HG02571 (cell line): Measurements from ENCODE around the gene CRTC3.
"Not testable (repeated sequence)": the region's sequence is repeated elsewhere in the genome, so short reads cannot be mapped to it uniquely, and the experiment has no call there.

Source experiments
- ATAC-seq: cut with Tn5 transposase; IDR thresholded peaks from one replicate; pipeline ENCODE4 v1.9.1; 2021; ENCODE audit warnings: mild to moderate bottlenecking, moderate library complexity; ENCODE audit not compliant: unreplicated experiment

CRTC3 gene, protein sequence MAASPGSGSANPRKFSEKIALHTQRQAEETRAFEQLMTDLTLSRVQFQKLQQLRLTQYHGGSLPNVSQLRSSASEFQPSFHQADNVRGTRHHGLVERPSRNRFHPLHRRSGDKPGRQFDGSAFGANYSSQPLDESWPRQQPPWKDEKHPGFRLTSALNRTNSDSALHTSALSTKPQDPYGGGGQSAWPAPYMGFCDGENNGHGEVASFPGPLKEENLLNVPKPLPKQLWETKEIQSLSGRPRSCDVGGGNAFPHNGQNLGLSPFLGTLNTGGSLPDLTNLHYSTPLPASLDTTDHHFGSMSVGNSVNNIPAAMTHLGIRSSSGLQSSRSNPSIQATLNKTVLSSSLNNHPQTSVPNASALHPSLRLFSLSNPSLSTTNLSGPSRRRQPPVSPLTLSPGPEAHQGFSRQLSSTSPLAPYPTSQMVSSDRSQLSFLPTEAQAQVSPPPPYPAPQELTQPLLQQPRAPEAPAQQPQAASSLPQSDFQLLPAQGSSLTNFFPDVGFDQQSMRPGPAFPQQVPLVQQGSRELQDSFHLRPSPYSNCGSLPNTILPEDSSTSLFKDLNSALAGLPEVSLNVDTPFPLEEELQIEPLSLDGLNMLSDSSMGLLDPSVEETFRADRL

DNA sequence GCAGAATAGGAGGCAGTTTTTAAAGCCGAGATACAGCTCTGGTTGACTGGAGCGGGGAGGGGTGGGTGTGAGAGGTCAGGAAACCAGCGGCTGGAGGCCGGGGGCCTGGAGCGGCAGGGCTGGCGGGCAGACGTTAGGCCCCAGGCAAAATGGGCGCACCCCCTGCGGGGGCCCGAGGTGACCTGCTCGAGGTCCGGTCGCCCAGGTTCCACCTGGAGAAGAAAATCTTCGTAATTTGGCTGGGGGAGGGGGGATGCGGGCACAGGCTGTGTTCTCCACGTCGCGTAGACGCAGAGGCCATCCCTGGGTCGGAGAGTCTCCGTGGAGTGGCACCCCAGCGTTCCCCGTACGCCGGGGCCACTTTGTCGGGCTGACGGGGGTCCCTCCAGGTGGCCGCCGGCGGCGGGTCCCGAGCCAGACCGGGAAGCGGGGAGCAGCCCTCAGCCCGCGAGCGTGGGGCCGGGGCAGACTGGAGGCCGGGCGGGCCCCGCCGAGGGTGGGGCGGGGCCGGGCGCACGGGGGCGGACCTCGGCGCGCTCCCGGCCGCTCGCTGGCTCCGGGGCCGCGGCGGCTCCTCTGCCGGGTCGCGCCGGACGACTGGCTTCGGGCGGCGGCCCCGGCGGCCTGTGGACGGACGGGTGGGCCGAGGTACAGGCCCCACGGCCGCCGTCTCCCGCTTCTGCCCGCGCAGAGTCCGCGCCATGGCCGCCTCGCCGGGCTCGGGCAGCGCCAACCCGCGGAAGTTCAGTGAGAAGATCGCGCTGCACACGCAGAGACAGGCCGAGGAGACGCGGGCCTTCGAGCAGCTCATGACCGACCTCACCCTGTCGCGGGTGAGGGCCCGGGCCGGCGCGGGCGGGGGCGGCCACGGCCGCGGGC, at the start of gene CRTC3:
Gene CRTC3 (plus strand): TSS at position 553 of the 879 bp plus-strand sequence. CDS start 149 bp downstream, at position 702.
- ATAC-seq: peak; percentile 72

DNA sequence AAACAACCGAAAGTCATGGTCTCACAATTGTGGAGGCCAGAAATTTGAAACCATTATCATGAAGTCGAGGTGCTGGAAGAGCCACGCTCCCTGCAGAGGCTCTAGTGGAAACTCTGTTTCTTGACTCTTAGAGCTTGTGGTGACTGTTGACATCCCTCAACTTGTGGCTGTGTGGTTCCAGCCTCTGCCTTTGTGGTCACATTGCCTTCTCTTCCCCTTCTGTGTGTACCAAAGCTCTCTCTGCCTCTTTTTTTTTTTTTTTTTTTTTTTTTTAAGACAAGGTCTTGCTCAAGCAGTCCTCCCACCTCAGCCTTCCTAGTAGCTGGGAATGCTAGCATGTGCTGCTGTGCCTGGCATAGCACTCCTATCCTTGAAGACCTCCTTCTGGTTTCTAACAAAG, 48.7 kb upstream of the CRTC3 start:
- ATAC-seq: no peak

DNA sequence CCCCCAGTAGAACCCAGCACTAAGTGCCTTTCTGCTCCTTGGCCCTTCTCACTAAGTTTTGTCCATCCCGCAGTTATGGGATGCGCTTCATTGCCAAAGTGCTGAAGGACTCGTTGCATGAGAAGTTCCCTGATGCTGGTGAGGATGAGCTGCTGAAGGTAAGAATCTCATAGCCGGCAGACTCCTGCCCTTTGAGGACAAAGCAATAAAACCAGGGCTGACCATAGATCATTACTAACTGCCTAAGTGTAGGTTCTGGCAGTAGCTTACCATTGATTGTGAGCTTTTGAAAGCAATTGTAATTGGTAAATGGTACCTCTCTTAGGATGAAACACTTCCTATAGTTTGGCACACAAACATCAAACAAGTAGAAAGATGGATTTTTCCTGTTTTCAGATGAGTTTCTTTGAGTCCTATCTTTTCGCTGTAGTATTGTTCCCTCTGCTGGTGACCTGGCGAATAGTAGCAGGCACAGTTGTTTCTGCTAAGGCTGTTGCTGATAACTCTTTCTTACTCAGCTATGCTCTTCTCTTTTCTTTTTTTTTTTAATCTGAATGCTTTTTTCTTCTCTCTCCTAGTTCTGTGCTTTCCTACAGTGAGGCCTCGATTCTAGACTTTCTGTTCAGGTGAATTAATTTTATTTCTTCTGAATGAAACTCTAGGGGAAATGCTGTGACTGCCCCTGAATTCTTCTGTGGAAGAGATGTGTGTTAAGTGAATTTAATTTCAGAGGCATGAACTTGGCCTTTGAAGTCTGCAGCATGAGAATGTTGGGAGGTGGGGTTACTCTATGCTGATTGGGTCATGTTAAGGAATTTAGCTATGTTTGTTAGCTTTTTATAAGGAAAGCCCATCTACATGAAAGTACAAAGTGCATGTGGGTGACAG, 47.4 kb upstream of the CRTC3 start:
- ATAC-seq: no peak

DNA sequence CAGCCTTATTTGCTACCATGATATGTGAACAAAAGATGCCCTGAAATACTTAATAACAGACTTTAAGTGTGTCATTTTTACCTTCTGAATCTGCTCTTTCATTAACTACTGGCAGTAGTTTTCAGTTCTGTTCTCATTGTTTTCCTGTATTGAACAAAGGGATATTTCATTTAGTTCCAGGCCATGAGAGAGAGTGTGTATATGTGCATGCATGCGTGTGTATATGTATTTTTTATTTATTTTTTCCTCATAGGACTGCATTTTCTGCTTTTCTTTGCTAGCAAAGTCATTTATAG, 46.8 kb upstream of the CRTC3 start:
- ATAC-seq: no peak

DNA sequence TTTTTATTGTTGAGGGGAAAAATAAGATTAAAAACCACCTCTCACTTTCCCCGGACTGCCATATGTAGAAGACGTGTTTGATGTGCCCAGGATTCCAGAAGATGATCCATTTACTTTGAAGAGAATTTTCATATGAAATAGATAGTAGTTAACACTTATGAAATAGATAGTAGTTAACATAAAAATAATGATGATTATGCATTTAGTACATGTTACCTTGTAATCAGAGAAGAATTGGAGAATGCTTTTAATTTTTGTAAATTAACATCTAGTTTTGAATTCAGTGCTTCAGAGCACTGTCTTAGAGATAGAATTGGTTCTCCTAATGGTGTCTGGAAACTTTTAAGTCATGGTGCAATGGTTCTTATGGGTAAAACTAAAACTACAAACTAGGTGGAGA, 46.1 kb upstream of the CRTC3 start:
- no peak for ATAC-seq

DNA sequence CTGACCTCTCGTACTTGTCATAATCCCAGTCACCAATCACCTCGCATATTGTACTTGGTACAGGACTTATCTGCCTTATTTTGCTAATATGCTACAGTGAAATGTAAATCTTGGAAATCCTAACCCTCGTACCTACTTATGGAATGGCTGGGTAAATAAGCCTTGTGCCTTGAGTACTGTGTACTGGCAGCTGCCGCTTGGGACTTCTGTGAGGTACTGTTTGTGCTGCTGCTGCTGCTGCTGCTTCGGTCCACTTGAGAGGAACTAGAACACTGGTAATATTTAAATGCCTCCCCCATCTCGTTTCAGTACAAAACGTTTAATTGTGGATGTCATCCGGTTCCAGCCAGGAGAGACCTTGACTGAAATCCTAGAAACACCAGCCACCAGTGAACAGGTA, 42.5 kb upstream of the CRTC3 start:
- ATAC-seq: no peak

DNA sequence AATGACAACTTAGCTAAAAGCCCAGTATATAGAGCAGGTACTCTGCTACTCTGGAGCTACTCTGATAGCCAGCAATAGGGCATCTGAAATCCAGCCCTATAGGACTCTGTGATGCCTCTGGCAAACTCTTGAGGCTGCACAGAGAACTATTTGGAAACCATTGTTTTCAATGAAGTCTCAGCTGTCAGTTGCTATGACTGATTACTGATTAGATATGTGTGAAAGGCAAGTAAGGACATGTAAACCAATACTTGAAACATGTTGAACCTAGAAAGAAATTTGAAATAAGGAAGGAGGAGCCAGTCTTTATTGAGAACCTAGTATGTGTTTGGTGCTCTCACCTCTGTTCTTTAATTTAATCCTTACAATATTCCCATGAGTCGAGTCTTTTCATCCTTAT, 40.2 kb upstream of the CRTC3 start:
- ATAC-seq: no peak

DNA sequence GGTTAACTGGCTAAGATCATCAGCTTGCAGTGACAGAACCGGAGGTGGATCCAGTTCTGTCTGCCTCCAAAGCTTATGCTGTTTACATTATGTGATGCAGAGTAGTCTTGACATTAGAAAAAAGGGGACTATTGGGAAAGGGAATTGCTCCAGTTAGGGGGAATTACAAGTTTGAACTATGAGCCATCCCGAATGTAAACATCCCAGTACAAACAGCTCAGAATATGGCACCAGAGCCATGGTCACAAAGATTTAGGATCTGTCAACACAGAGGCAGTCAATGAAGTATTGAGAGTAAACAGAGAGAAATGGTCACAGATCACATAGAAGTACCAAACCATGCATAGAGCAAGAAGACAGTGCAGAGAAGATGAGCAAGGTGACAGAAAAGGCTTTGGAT, 39.8 kb upstream of the CRTC3 start:
- no peak for ATAC-seq

DNA sequence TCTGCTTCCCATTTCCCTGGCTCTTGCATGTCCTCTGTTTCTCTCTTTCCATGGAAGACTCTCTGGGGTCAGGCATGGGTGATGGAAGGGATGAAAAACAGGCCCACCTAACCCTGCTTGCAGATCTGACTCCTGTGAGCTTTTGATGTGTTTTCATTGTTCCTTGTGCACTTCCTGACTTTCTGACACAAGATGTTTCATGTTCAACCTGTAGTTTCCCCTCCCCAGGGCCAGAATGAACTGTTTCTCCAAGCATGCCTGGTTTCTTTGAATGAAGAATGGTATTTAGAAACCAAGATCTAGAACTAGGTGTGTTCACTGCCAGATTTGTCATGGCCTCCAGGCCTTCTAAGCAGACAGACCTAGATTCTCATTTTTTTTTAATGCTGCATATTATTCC, 36.1 kb upstream of the CRTC3 start:
- no peak for ATAC-seq

DNA sequence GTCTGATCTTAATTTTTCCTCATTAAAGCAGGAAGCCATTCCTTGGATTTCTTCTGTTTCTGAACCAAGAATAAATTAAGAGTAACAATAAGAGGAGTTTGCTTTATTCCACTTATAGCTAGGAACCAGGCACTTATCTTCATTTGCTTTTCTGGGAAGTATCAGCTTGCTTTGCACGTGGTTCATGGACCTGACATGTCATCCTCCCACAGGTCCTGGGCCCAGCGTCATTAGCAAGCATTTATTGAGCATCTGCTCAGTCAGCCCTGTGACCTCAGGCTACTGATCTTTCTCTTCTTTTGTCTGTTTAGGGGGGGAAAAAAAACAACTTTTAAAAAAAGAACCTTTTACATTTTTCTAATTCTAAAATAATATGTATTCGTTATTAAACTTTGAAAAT, 34.7 kb upstream of the CRTC3 start:
- no peak for ATAC-seq

DNA sequence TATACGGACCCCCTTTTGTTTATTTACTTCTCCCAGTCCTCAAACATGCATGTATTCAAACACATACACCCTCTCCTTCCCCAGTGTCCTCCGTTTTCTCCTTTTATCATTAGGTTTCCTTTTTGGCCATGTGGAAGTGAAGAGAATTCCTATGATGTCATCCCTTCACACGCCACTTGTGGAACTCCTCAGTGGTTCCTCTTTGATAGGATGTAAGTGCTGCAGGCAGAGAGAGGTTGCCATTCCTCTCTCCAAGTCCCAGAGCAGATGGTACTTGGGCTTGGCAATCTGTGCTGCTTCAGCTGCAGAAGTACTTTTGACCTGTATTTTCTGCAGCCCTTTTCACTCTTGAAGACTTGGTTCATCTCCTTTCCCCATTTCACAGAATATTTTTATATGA, 32.9 kb upstream of the CRTC3 start:
- ATAC-seq: no peak

DNA sequence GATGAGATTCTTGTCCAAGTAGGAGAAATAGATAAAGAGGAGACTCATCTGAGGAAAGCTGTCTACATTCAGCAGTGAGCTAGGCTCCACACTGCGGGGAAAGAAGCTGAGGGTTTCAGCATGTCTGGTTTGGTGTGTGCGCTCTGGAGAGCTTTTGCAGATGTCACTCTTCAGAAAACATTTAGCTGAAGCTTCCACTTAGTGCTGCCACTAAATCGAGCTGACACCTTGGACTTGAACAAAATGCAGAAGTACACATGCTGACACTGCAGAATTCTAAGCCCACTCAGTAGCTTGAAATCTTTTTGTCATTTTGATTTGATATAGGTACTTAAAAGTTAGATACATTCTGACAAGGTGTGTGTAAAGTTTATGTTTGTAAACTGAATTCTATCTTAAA, 32.3 kb upstream of the CRTC3 start:
- ATAC-seq: no peak

DNA sequence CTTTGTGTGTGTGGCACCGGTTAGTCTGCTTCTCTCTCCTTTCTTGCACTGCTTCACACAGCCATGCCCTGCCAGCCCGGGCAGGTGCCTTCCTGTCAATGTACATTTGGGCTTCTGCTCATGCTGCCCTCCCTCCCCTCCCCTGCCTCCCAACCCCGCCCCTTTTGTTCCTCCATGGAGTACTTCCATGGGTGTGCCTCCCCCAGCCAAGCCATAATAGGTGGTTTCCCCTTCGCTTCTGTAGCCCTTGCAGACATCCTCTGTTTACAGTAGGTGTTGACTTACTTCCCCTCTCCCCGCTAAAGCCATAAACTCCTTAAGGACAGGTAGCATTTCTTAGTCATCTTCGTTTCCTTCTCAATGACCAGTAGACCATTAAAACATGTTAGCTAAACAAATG, 31.8 kb upstream of the CRTC3 start:
- no peak for ATAC-seq

DNA sequence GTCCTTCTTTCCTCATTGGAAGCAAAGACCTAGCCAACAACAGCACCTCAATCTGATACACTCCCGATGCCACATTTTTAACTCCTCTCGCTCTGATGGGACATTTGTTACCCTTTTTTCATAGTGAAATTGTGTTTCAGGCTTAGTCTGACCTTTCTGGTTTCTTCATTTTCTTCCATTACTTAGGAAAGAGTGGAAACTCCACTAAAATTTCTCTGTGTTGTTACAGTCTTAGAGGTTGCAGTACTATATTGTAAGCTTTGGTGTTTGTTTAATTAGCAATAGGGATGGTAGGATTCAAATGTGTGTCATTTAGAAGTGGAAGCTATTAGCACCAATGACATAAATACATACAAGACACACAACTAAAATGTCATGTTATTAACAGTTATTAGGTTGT, 29.6 kb upstream of the CRTC3 start:
- ATAC-seq: no peak

DNA sequence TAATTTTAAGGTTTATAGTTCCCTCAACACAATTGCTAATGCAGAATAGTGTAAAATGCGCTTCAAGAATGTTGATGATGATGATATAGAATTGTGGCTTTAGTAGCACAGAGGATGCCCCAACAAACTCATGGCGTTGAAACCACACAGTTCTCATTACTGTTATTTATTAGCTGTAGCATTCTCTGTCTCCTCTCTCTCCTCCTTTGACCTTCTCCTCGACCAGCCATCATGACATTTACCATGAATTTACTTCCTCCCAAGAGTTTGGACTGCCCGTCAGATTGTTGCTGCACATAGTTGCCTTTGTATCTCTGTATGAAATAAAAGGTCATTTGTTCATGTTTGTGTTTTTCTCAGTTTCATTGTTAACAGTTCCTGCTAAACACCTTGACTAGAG, 27.8 kb upstream of the CRTC3 start:
- ATAC-seq: no peak

DNA sequence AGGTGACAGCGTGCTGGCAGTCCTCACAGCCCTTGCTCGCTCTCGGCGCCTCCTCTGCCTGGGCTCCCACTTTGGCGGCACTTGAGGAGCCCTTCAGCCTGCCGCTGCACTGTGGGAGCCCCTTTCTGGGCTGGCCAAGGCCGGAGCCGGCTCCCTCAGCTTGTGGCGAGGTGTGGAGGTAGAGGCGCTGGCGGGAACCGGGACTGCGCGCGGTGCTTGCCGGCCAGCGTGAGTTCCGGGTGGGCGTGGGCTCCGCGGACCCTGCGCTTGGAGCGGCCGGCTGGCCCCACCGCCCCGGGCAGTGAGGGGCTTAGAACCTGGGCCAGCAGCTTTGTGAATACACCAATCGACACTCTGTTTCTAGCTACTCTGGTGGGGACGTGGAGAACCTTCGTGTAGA, 18.9 kb upstream of the CRTC3 start:
- ATAC-seq: not testable (repeated sequence)

DNA sequence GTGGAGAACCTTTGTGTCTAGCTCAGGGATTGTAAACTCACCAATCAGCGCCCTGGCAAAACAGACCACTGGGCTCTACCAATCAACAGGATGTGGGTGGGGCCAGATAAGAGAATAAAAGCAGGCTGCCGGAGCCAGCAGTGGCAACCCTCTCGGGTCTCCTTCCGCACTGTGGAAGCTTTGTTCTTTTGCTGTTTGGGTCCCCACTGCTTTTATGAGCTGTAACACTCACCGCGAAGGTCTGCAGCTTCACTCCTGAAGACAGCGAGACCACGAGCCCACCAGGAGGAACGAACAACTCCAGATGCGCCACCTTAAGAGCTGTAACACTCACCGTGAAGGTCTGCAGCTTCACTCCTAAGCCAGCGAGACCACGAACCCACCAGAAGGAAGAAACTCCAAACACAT, 18.5 kb upstream of the CRTC3 start:
- not testable (repeated sequence) for ATAC-seq

DNA sequence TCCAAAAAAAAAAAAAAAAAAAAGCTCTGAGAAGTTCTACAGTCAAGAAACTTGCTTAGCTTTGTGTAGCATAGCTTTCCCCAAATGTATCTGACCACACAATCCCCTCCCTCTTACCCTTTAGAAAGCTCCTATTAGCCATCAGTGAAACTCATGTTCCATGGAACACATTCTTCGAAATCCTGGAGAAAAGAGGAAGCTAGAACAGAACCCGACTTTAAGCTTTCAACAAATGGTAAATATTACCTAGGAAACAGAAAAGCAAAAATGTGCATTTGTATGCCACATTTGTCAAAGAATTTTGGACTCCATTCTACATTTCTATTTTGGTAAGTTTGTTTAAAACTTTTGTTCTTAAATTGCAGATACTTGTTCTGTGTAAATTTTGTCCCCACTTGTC, 17.4 kb upstream of the CRTC3 start:
- no peak for ATAC-seq

DNA sequence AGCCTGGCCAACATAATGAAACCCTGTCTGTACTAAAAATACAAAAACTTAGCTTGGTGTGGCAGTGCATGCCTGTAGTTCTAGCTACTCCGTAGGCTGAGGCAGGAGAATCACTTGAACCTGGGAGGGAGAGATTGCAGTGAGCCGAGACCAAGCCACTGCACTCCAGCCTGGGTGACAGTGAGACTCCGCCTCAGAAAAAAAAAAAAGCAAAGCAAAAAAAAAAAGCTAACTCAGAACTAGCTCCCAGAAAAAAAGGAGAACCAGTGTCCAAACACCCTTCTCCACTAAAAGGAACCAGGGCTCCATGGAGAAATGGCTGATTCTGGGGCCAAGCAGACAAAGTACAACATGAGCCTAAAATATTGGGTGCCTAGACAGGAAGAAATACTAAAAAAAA, 16.7 kb upstream of the CRTC3 start:
- no peak for ATAC-seq

DNA sequence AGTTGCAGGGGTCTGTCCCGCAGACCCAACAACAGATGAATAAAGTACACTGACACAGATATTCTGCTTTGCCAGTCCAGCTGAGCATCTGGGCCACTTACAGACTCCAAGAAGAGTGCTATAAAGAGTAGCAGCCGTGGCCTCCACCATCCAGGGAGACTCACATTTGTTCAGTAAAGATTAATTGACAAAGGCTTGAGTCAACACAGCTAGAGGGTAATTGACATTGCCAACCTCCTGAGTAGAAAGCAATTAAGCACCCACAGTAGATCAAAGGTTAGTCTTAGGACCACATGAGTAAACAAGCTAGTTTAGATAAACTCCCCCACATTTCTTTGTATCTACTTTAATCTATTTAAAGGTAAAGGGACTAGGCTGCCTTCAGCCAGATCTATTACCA, 16.3 kb upstream of the CRTC3 start:
- no peak for ATAC-seq

DNA sequence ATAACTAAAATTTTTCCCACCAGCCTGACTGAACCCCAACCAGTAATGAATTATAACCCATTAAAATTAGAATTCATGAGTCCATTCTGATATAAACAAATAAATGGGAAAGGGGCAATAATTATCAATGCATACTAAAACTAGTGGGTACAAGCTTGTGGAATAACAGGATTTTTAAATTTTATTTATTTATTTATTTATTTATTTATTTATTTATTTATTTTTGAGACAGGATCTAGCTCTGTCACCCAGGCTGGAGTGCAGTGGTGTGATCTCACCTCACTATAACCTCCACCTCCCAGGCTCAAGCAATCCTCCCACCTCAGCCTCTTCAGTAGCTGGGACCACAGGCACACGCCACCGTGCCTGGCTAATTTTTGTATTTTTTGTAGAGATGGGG, 15.8 kb upstream of the CRTC3 start:
- not testable (repeated sequence) for ATAC-seq
